Smooth muscle cell (in vitro differentiated cells): ENCODE results near the gene NLRP13. TPM values are rescaled to one million over a fixed set of nuclear protein-coding genes. Genes with fewer than 3 reads are reported as not detected.

Experiments
- DNase-seq: peaks from one replicate; lab custom pipeline; 2025; ENCODE audit not compliant: unreplicated experiment; lab: John Stamatoyannopoulos, UW
- H2AFZ ChIP-seq: fragments of 200-600 bp; sonication (generic); 2 replicates; pipeline ENCODE4 v1.6.0; 2016; ENCODE audit warnings: antibody characterized with exemption, low read depth, mild to moderate bottlenecking
- H3F3A ChIP-seq: fragments of 200-600 bp; sonication (generic); 2 replicates; pipeline ENCODE4 v1.6.0; 2017; ENCODE audit warnings: antibody characterized with exemption, low read depth
- H3K27ac ChIP-seq: fragments of 200-600 bp; sonication (generic); 2 replicates; pipeline ENCODE4 v1.5.1; 2016; ENCODE audit warnings: low read depth, mild to moderate bottlenecking
- H3K27me3 ChIP-seq: fragments of 200-600 bp; sonication (generic); 2 replicates; pipeline ENCODE4 v1.6.1; 2016; ENCODE audit warnings: low read depth, mild to moderate bottlenecking
- H3K36me3 ChIP-seq: fragments of 200-600 bp; sonication (generic); 2 replicates; pipeline ENCODE4 v1.5.1; 2016; ENCODE audit warnings: low read depth
- H3K4me1 ChIP-seq: fragments of 200-600 bp; sonication (generic); 2 replicates; pipeline ENCODE4 v1.5.1; 2016; ENCODE audit warnings: low read depth
- H3K4me2 ChIP-seq: fragments of 200-600 bp; sonication (generic); 2 replicates; pipeline ENCODE4 v1.6.0; 2016; ENCODE audit warnings: mild to moderate bottlenecking
- H3K4me3 ChIP-seq: fragments of 200-600 bp; sonication (generic); 2 replicates; pipeline ENCODE4 v1.5.1; 2016; ENCODE audit warnings: mild to moderate bottlenecking
- H3K79me2 ChIP-seq: fragments of 200-600 bp; sonication (generic); 2 replicates; pipeline ENCODE4 v1.6.0; 2016; ENCODE audit warnings: low read depth, mild to moderate bottlenecking
- H3K9ac ChIP-seq: fragments of 200-600 bp; sonication (generic); 2 replicates; pipeline ENCODE4 v1.6.0; 2016; ENCODE audit warnings: low read depth
- H3K9me3 ChIP-seq: fragments of 200-600 bp; sonication (generic); replicated peaks from 2 replicates; pipeline ENCODE4 v1.5.1; 2016; ENCODE audit warnings: low read depth
- H4K20me1 ChIP-seq: fragments of 200-600 bp; sonication (generic); 2 replicates; pipeline ENCODE4 v1.6.0; 2016; ENCODE audit warnings: low read depth
- CTCF ChIP-seq: fragments of 200-600 bp; sonication (generic); IDR thresholded peaks from 2 replicates; pipeline ENCODE4 v1.5.1; 2017; ENCODE audit warnings: borderline replicate concordance, mild to moderate bottlenecking, antibody characterized with exemption; ENCODE audit not compliant: insufficient read depth, poor library complexity, severe bottlenecking
- WGBS: methylation state at CpG from one replicate; pipeline ENCODE4 v1.1.7; 2016; ENCODE audit warnings: low lambda C conversion rate; 5-methylcytosine and 5-hydroxymethylcytosine counted together
- polyA plus RNA-seq: library from polyadenylated mRNA; unstranded; fragments of >200 nt; fragmentation: Nextera tagmentation; extraction: Ambion mirVana; gene quantifications from 2 replicates; pipeline ENCODE4 v1.2.1, GENCODE V29; 2016
- total RNA-seq: library from RNA; depleted of rRNA; stranded (reverse); fragments of >200 nt; gene quantifications from 2 replicates; pipeline ENCODE4 v1.2.3, GENCODE V29; 2014

The NLRP13 gene
- total and polyA plus RNA-seq, 2 experiments from 2014 or later, result not detected

- DNase-seq, result no peak
- no peaks in the 10 kb centered on the region for H3K27me3 ChIP-seq
- H4K20me1 ChIP-seq, result no peaks in the 10 kb centered on the region
- H3K4me2 ChIP-seq, result no peak overlapping the region
- TF ChIP-seq CTCF, result no peak
- 75% methylated on average over 7 of the region's 7 CpGs for WGBS
- no peaks in the 10 kb centered on the region for H3F3A ChIP-seq
- no peak overlapping the region for H3K4me3 ChIP-seq
- peaks cover 13% of the 10 kb centered on the region for H3K9me3 ChIP-seq
- H3K36me3 ChIP-seq, result no peaks in the 10 kb centered on the region
- H3K27ac ChIP-seq, result no peak overlapping the region
- no peak overlapping the region for H3K9ac ChIP-seq
- H3K79me2 ChIP-seq, result no peaks in the 10 kb centered on the region
- H3K4me1 ChIP-seq, result no peaks in the 10 kb centered on the region
- H2AFZ ChIP-seq, result no peak overlapping the region
Measured at GRCh38 chr19:55907286-55907685, 24.9 kb downstream of the NLRP13 start.

GRCh38 chr19:55902080-55902751, 29.9 kb downstream of the NLRP13 start:
- 74% methylated on average over 9 of the region's 9 CpGs for WGBS
- H4K20me1 ChIP-seq, result no peaks in the 10 kb centered on the region
- no peaks in the 10 kb centered on the region for H3F3A ChIP-seq
- no peak overlapping the region for H3K9ac ChIP-seq
- H3K27ac ChIP-seq, result no peak overlapping the region
- H3K79me2 ChIP-seq, result no peaks in the 10 kb centered on the region
- no peak for TF ChIP-seq CTCF
- H3K36me3 ChIP-seq, result no peaks in the 10 kb centered on the region
- H3K27me3 ChIP-seq, result no peaks in the 10 kb centered on the region
- peaks cover 4% of the 10 kb centered on the region for H3K9me3 ChIP-seq
- no peak overlapping the region for H2AFZ ChIP-seq
- no peak overlapping the region for H3K4me2 ChIP-seq
- no peak for DNase-seq
- H3K4me1 ChIP-seq, result no peaks in the 10 kb centered on the region
- H3K4me3 ChIP-seq, result no peak overlapping the region

- H3K4me1 ChIP-seq, result no peaks in the 10 kb centered on the region
- H3K36me3 ChIP-seq, result no peaks in the 10 kb centered on the region
- H3K79me2 ChIP-seq, result no peaks in the 10 kb centered on the region
- H3K9ac ChIP-seq, result no peak overlapping the region
- no peak for TF ChIP-seq CTCF
- H3K4me3 ChIP-seq, result no peak overlapping the region
- H2AFZ ChIP-seq, result no peak overlapping the region
- no peaks in the 10 kb centered on the region for H3K27me3 ChIP-seq
- no peak overlapping the region for H3K4me2 ChIP-seq
- DNase-seq, result no peak
- H3K27ac ChIP-seq, result no peak overlapping the region
- WGBS, result 69% methylated on average over 13 of the region's 13 CpGs
- peaks cover 4% of the 10 kb centered on the region for H3K9me3 ChIP-seq
- H4K20me1 ChIP-seq, result no peaks in the 10 kb centered on the region
- H3F3A ChIP-seq, result no peaks in the 10 kb centered on the region
Measured at GRCh38 chr19:55901369-55902079, 30.6 kb downstream of the NLRP13 start.
